Endothelial cell of umbilical vein (primary cell): ENCODE results near the gene FAM185A. TPM values are rescaled to one million over a fixed set of nuclear protein-coding genes. Genes with fewer than 3 reads are reported as not detected.

Source experiments
- BruUV-seq: library from RNA; stranded (reverse); fragments of 400-500 nt; replicated peaks from 2 replicates; lab custom pipeline; 2021; lab: Mats Ljungman, UMichigan
- CTCF ChIA-PET: fragments of 300-600, 350-600 bp; sonication (Branson Sonifier 250); formaldehyde crosslinking; loops from one replicate; lab custom pipeline; 2021; ENCODE audit warnings: antibody characterized with exemption, inconsistent platforms; lab: Charles Lee
- POLR2A ChIA-PET: fragments of 300-600, 350-600 bp; sonication (Branson Sonifier 250); formaldehyde crosslinking; loops from one replicate; lab custom pipeline; 2021; ENCODE audit warnings: antibody characterized with exemption, inconsistent platforms; lab: Charles Lee
- DNase-seq: peaks from one replicate; pipeline ENCODE4 v3.0.0-alpha.2; 2011; ENCODE audit warnings: low read depth, low spot score
- FAIRE-seq: peaks from 2 replicates; lab custom pipeline; 2011; peaks lifted over from hg19 to GRCh38; lab: Jason Lieb, UNC
- H2AFZ ChIP-seq: 2 replicates; pipeline ENCODE4 v1.6.0; 2012; ENCODE audit warnings: low read depth, low read length, control low read depth, inconsistent platforms
- H3K27ac ChIP-seq: 2 replicates; pipeline ENCODE4 v1.5.1; 2011; ENCODE audit warnings: low read depth, mild to moderate bottlenecking, control low read depth, low read length, moderate library complexity; ENCODE audit not compliant: insufficient read depth
- H3K27me3 ChIP-seq, 2 experiments: 2 replicates each; pipeline versions ENCODE4 v1.6.0 to v1.6.1; 2011; ENCODE audit warnings: low read length in 2 of 2, mixed read lengths in 1 of 2; ENCODE audit not compliant: control insufficient read depth in 2 of 2, insufficient read depth in 2 of 2
- H3K36me3 ChIP-seq, 2 experiments: 2 replicates in 1 of 2; 3 replicates in 1 of 2; pipeline ENCODE4 v1.5.1; 2011; ENCODE audit warnings: low read length in 2 of 2, mild to moderate bottlenecking in 1 of 2, moderate library complexity in 1 of 2; ENCODE audit not compliant: control insufficient read depth in 2 of 2, insufficient read depth in 2 of 2; ENCODE audit errors: extremely low read depth in 1 of 2
- H3K4me1 ChIP-seq: 3 replicates; pipeline ENCODE4 v1.5.1; 2011; ENCODE audit warnings: mild to moderate bottlenecking, low read length; ENCODE audit not compliant: control insufficient read depth, insufficient read depth; ENCODE audit errors: extremely low read depth
- H3K4me2 ChIP-seq: 2 replicates; pipeline ENCODE4 v1.6.1; 2011; ENCODE audit warnings: low read length, control low read depth, mixed read lengths; ENCODE audit not compliant: insufficient read depth
- H3K4me3 ChIP-seq, 3 experiments: fragments of 200-600 bp in 1 of 3; sonication (generic), shearing (Covaris generic) in 1 of 3; replicated peaks in 1 of 3; 2 replicates each; pipeline ENCODE4 v1.5.1; 2011 to 2016; ENCODE audit warnings: control low read depth in 3 of 3, low read length in 3 of 3, mild to moderate bottlenecking in 2 of 3, inconsistent platforms in 1 of 3, low read depth in 1 of 3, moderate library complexity in 1 of 3; ENCODE audit not compliant: insufficient read depth in 1 of 3
- H3K79me2 ChIP-seq: 2 replicates; pipeline ENCODE4 v1.6.0; 2012; ENCODE audit warnings: low read length, inconsistent platforms; ENCODE audit not compliant: control insufficient read depth, insufficient read depth
- H3K9ac ChIP-seq: replicated peaks from 2 replicates; pipeline ENCODE3; 2011; ENCODE audit warnings: low read length, control low read depth; ENCODE audit not compliant: insufficient read depth; ENCODE audit errors: extremely low read depth
- H3K9me1 ChIP-seq: replicated peaks from 3 replicates; pipeline ENCODE4 v1.6.0; 2011; ENCODE audit warnings: mild to moderate bottlenecking, low read length; ENCODE audit not compliant: control insufficient read depth, insufficient read depth; ENCODE audit errors: extremely low read depth
- H3K9me3 ChIP-seq: replicated peaks from 2 replicates; pipeline ENCODE4 v1.5.1; 2012; ENCODE audit warnings: low read length, inconsistent platforms; ENCODE audit not compliant: control insufficient read depth, insufficient read depth
- H4K20me1 ChIP-seq: replicated peaks from 2 replicates; pipeline ENCODE3; 2011; ENCODE audit warnings: mild to moderate bottlenecking, low read length; ENCODE audit not compliant: control insufficient read depth, insufficient read depth; ENCODE audit errors: extremely low read depth
- CTCF ChIP-seq, 2 donors: IDR thresholded peaks; 1 replicate in 1 of 2; 2 replicates in 1 of 2; pipeline ENCODE4 v1.5.1; 2011; ENCODE audit warnings: low read length in 2 of 2, mild to moderate bottlenecking in 2 of 2, moderate library complexity in 2 of 2, control low read depth in 1 of 2, inconsistent platforms in 1 of 2, low read depth in 1 of 2; ENCODE audit not compliant: insufficient read depth in 1 of 2; ENCODE audit errors: extremely low read depth in 1 of 2
- EZH2 ChIP-seq: IDR thresholded peaks from 2 replicates; pipeline ENCODE4 v1.6.1; 2012; ENCODE audit warnings: borderline replicate concordance, low read depth, mild to moderate bottlenecking, moderate library complexity, low read length, inconsistent platforms; ENCODE audit not compliant: severe bottlenecking
- FOS ChIP-seq: IDR thresholded peaks from 2 replicates; pipeline ENCODE4 v1.6.1; 2011; ENCODE audit warnings: mild to moderate bottlenecking, low read length, moderate library complexity, borderline replicate concordance; ENCODE audit not compliant: insufficient read depth
- GATA2 ChIP-seq: IDR thresholded peaks from 2 replicates; pipeline ENCODE4 v1.7.0; 2011; ENCODE audit warnings: low read depth, mild to moderate bottlenecking, moderate library complexity, mixed read lengths, low read length; ENCODE audit not compliant: insufficient read length, insufficient read depth
- JUN ChIP-seq: IDR thresholded peaks from 2 replicates; pipeline ENCODE4 v1.6.1; 2011; ENCODE audit warnings: borderline replicate concordance, low read depth; ENCODE audit not compliant: insufficient read length, insufficient read depth
- MAX ChIP-seq: IDR thresholded peaks from 2 replicates; pipeline ENCODE4 v1.6.1; 2011; ENCODE audit not compliant: insufficient read depth, insufficient read length
- MYC ChIP-seq: IDR thresholded peaks from one replicate; pipeline ENCODE4 v1.6.1; 2011; ENCODE audit warnings: mild to moderate bottlenecking, low read depth, low read length
- POLR2A ChIP-seq: IDR thresholded peaks from 2 replicates; pipeline ENCODE4 v1.6.1; 2012; ENCODE audit warnings: low read depth, mild to moderate bottlenecking, control low read depth, low read length
- POLR2AphosphoS5 ChIP-seq: IDR thresholded peaks from 2 replicates; pipeline ENCODE4 v1.6.1; 2012; ENCODE audit warnings: low read depth, mild to moderate bottlenecking, control low read depth, low read length, moderate library complexity; ENCODE audit not compliant: insufficient read depth
- dilution Hi-C: fragments of 300-500 bp; cut with MboI; formaldehyde crosslinking; loops from one replicate; pipeline ENCODE4 v1.15.0; 2019; ENCODE audit warnings: low sequenced_read_pairs; ENCODE audit not compliant: extremely low pct_ligation_motif_present
- intact Hi-C: fragments of 100-400 bp; cut with micrococcal nuclease; formaldehyde crosslinking; loops from one replicate; pipeline ENCODE4 v1.10.0; 2022
- polyA plus RNA-seq, 4 experiments: library from polyadenylated mRNA; depleted of rRNA in 3 of 4; stranded (reverse) in 3 of 4; unstranded in 1 of 4; fragments of >200 nt; gene quantifications; 2 replicates each; pipeline versions ENCODE4 v1.2.1 to v1.2.3, GENCODE V29; 2011 to 2012; ENCODE audit warnings: missing spikeins in 1 of 4
- total RNA-seq: library from RNA; stranded (reverse); gene quantifications from 2 replicates; pipeline ENCODE4 v1.2.3, GENCODE V29; 2021

FAM185A gene
- total and polyA plus RNA-seq, 2 donors (not counting 3 experiments of a cell fraction or from before 2014, with no cell fraction given) = 5.4 to 7.6 TPM

GRCh38 chr7:102834466-102834865 lies 85.7 kb downstream of the FAM185A start:
- TF ChIP-seq POLR2A (no peak), JUN (no peak), MAX (no peak), EZH2 (no peak), FOS (no peak), MYC (no peak), CTCF (IDR thresholded peaks at IDR 0.05; ENCODE audit: extremely low read depth in 1 of 2, insufficient read depth in 1 of 2, low read depth in 1 of 2, low read length in 2 of 2) (no peak), POLR2AphosphoS5 (no peak), GATA2 (no peak)
- Histone ChIP-seq H3K9ac (peak overlapping the region; percentile 28), H3K36me3 (peaks cover 0 to 2% of the 10 kb centered on the region in 2 experiments), H3K4me1 (peaks cover 27% of the 10 kb centered on the region), H3K9me1 (no peaks in the 10 kb centered on the region), H3K4me2 (no peak overlapping the region), H3K4me3 (no peak overlapping the region), H3K9me3 (no peaks in the 10 kb centered on the region), H3K27ac (peak overlapping the region; percentile 19), H3K27me3 (no peaks in the 10 kb centered on the region), H2AFZ (no peak overlapping the region), H3K79me2 (no peaks in the 10 kb centered on the region), H4K20me1 (no peaks in the 10 kb centered on the region)
- FAIRE-seq = no peak
- intact Hi-C loops (no loop called here), dilution Hi-C loops (no loop called here)
- ChIA-PET CTCF (interaction anchor here (0.6 kb wide), 1 partner anchor 228 kb away, joined by 3 read pairs; no protein-coding TSS in a partner anchor), POLR2A (no interaction called here)
- BruUV-seq = no TSS peak
- no peak for DNase-seq
